ENCODE results near the gene COX7B2.

DNA sequence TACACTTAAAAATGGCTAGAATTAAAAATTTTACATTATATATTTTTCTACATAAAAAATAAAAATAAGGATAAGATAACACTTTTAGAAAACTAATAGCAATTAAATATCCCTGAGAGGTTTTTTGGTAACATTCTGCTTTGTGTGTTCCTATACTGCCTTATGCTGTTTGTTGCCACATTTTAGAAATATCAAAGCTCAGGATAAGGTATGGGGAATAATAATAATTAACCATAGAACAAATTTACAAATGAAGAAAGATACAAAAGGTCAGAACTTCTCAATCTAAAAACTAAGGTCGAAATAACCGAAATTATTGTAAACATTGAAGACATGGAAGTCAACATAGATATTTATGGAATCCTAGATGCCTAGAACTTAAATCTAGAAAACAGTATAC, 71.4 kb downstream of the COX7B2 start:
- TF ChIP-seq CTCF (IDR thresholded peaks at IDR 0.05) (no peak), EZH2 (IDR thresholded peaks at IDR 0.05) (no peak)
